Fibroblast of villous mesenchyme (primary cell): ENCODE results near the gene ZNF469. TPM values are rescaled to one million over a fixed set of nuclear protein-coding genes. Genes with fewer than 3 reads are reported as not detected.

Experiments
- DNase-seq: peaks from one replicate; pipeline ENCODE4 v3.0.0-alpha.2; 2010; ENCODE audit warnings: low read depth
- H3K4me3 ChIP-seq: 2 replicates; pipeline ENCODE4 v1.5.1; 2011; ENCODE audit warnings: low read depth, mild to moderate bottlenecking, low read length
- total RNA-seq: library from RNA; depleted of rRNA; stranded (reverse); fragments of >200 nt; gene quantifications from 2 replicates; pipeline ENCODE4 v1.2.3, GENCODE V29; 2012
- TF ChIP-seq, protein P1 (sequence below): IDR thresholded peaks from 2 replicates; pipeline ENCODE4 v1.5.1; 2012; ENCODE audit warnings: low read depth, mild to moderate bottlenecking, low read length; ENCODE audit not compliant: insufficient read depth

ZNF469 gene
- total RNA-seq, 1 donor, result 6.0 TPM

DNA sequence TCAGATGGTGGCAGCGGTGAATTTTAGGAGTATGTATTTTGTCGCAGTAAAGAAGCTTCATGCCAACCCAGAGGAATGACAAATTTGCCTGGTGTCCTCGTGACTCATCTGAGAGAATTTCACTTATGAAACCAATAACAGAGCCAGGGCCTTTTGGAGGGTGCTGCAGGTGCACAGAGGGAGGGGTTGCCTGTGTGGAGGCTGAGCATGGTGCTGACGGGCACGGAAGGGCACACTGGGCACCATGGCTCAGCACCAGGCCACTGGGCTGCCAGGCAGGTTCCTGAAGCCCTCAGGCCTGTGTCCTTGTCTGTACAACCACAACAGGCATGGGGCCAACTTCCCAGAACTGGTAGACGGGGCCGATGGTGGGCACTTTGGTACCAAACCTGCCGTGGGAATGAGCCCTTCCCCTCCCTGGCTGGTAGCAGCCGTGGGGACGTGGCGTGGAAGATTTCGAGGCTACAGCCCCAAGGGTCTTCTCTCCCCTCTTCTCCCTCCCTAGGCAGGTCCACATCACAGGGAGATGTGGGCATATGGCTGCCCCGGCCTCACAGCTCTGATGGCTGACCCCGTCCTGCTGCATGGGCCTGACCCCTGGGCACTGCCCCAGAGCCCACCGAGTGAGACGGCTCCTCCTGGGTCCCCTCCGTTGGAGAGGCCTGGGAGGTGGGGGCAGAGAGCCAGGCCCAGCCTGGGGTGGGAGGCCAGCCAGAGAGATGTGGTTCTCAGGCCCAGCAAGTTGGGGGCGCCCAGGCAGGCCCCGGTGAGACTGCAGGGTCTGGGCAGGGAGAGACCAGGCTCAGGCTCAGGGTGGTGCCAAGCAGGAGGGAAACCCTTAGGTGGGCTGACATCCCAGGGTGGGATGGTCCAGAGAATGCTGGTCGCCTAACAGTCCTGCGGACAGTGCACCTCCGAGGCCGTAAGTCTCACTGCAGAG, 30.2 kb upstream of the ZNF469 start:
- H3K4me3 ChIP-seq, result no peak overlapping the region
- TF ChIP-seq, protein P1, sequence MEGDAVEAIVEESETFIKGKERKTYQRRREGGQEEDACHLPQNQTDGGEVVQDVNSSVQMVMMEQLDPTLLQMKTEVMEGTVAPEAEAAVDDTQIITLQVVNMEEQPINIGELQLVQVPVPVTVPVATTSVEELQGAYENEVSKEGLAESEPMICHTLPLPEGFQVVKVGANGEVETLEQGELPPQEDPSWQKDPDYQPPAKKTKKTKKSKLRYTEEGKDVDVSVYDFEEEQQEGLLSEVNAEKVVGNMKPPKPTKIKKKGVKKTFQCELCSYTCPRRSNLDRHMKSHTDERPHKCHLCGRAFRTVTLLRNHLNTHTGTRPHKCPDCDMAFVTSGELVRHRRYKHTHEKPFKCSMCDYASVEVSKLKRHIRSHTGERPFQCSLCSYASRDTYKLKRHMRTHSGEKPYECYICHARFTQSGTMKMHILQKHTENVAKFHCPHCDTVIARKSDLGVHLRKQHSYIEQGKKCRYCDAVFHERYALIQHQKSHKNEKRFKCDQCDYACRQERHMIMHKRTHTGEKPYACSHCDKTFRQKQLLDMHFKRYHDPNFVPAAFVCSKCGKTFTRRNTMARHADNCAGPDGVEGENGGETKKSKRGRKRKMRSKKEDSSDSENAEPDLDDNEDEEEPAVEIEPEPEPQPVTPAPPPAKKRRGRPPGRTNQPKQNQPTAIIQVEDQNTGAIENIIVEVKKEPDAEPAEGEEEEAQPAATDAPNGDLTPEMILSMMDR, result no peak
- no peak for DNase-seq

DNA sequence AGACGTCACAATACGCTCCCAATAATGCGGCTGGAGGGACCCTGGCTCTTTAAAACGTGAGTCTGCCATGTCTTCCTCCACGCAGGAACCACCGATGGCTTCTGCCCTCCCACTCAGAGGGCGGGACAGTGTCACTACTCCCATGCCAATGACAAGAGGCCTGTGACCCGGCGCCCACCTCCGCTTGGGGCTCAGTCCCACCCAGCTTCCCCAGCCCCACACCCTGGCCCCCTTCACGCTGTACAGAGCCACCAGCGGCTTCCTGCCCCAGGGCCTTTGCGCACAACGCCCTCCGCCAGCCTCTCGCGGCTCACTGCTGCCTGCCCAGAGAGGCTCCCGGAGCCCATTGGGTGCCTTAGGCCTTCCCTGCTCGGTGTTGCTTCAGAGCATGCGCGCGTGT, 29.5 kb upstream of the ZNF469 start:
- DNase-seq, result no peak

DNA sequence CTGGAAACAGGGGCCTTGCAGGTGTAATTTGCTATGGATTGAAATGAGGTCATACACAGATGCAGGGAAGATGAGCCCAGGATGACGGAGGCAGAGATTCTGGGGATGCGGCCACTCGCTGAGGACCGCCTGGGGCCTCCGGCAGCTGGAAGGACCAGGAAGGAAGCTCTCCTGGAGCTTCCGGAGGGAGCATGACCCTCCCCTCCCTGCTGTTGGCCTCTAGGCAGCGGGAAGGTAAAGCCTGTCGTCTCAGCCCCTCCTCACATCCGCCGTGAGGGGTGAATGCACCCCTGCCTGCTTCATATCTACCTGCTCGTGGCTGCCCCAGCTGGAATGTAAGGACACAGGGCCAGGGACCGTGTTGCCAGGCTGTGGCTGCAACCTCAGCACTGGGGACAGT, 29.1 kb upstream of the ZNF469 start:
- H3K4me3 ChIP-seq, result no peak overlapping the region
- DNase-seq, result no peak
- TF ChIP-seq, protein P1, result no peak

More for the DNA sequence above, 29.5 kb upstream of the ZNF469 start:
- TF ChIP-seq, protein P1, result no peak
- H3K4me3 ChIP-seq, result no peak overlapping the region

DNA sequence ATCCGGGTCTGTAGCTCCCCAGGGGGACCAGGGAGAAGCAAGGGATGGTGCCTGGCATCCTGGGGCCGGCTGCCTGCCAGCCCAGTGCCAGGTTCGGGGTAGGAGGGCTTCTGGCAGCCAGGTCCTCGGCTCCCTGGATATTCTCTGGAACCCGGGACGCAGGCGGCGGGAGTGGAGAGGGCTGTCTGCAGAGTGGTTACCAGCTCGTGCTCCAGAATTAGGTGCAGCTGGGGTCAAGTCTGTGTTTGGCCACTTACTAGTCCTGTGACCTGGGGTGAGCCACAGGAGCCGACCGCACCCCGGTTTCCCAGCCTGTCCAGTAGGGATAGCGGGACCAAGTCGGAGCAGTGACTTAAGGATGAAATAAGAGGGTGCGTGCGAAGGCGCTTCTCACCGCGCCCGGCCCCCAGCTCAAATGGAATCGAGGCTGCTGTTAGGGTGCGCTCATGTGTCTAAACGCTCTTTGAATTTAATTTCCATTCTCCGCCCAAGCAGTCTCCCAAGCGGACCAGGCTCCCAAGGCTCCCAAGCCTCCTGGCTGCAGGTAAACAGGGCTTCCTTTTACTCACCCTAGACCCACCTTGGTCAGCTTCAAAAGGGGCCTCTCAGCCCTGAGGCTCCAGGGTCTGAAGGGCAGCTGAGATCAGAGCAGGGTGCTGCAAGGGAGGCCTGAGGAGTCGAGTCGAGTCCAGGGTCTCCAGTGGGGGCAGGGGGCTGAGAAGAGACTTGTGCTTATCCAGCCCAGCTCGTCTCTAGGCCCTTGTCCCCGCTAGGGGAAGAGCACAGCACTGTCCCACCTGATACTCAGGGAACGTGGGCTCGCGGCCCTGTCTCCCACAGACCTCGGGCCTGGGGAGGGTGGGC, 28.3 kb upstream of the ZNF469 start:
- TF ChIP-seq, protein P1, result no peak
- no peak overlapping the region for H3K4me3 ChIP-seq
- no peak for DNase-seq

DNA sequence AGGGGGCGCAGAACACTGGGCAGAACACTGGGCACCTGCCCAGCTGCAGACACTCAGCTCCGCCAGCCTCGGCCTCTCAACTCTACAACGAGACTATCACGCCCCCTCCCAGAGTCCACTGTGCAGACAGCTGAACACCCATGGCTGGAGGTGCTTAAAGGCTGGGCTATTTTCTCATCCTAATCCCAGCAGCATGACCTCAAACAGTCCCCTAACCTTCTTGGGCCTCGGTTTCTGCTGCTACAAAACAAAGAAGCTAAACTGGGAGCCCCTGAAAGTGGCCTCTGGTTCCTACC, 27.7 kb upstream of the ZNF469 start:
- no peak overlapping the region for H3K4me3 ChIP-seq
- no peak for DNase-seq
- TF ChIP-seq, protein P1, result no peak

DNA sequence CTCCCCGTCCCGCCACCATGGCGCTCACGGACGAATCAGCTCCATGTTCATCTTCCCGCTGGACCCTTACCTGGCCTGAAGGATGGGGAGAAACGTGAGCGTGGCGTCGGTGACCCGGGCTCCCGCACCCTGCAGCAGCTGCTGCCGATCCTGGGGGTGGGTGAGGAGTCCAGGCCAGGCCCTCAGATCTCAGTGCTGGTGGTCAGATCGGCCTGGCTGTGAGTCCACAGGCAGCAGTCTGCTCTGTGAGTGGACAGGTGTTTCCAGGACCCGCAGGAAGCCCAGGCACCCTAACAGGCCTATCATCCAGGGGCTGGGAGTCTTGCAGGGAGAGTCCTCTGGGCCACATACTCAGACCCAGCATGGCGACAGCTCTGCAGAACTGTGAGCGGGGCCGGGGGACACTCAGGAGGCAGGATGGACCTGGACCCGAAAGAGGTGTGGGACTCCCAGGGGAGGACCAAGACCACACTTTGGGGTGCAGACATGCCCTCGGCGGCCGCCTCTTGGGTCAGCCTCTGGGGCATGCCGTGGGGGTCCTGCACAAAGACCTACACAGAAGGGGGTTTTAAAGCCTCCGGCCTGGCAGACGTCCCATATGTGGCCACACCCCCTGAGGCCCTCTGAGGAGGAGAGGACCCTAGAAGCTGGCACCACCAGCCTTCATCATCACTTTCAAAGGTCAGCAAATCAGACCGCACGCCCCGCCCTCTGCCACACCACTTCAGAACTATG, 27.2 kb upstream of the ZNF469 start:
- TF ChIP-seq, protein P1, result no peak
- no peak overlapping the region for H3K4me3 ChIP-seq
- DNase-seq, result no peak
